Measurements from ENCODE around the gene KRTAP10-3.

KRTAP10-3 gene

GRCh38 chr21:44530221-44530902, 28.2 kb downstream of the KRTAP10-3 start:
- DNase-seq (ENCODE audit: low read depth in 4 of 4, low spot score in 1 of 4), result no peak

- no peak for DNase-seq (ENCODE audit: low read depth in 4 of 4, low spot score in 1 of 4)
Observed at GRCh38 chr21:44529503-44530125, 29.0 kb downstream of the KRTAP10-3 start.

GRCh38 chr21:44529011-44529421, 29.6 kb downstream of the KRTAP10-3 start:
- no peak for DNase-seq (ENCODE audit: low read depth in 4 of 4, low spot score in 1 of 4)

- no peak for DNase-seq (ENCODE audit: low read depth in 4 of 4, low spot score in 1 of 4)
Observed at GRCh38 chr21:44528634-44528995, 30.0 kb downstream of the KRTAP10-3 start.

- DNase-seq (ENCODE audit: low read depth in 4 of 4, low spot score in 1 of 4), result no peak
Observed at GRCh38 chr21:44527983-44528633, 30.5 kb downstream of the KRTAP10-3 start.

GRCh38 chr21:44527156-44527982, 31.2 kb downstream of the KRTAP10-3 start:
- DNase-seq (ENCODE audit: low read depth in 4 of 4, low spot score in 1 of 4), result no peak

- no peak for DNase-seq (ENCODE audit: low read depth in 4 of 4, low spot score in 1 of 4)
Observed at GRCh38 chr21:44526096-44526997, 32.2 kb downstream of the KRTAP10-3 start.

- DNase-seq (ENCODE audit: low read depth in 4 of 4, low spot score in 1 of 4), result no peak
Observed at GRCh38 chr21:44525391-44526095, 33.1 kb downstream of the KRTAP10-3 start.

GRCh38 chr21:44524414-44525371, 33.9 kb downstream of the KRTAP10-3 start:
- no peak for DNase-seq (ENCODE audit: low read depth in 4 of 4, low spot score in 1 of 4)

GRCh38 chr21:44523567-44524413, 34.8 kb downstream of the KRTAP10-3 start:
- no peak for DNase-seq (ENCODE audit: low read depth in 4 of 4, low spot score in 1 of 4)

GRCh38 chr21:44522753-44523204, 35.8 kb downstream of the KRTAP10-3 start:
- DNase-seq (ENCODE audit: low read depth in 4 of 4, low spot score in 1 of 4), result no peak

- DNase-seq (ENCODE audit: low read depth in 4 of 4, low spot score in 1 of 4), result no peak
Observed at GRCh38 chr21:44521928-44522752, 36.5 kb downstream of the KRTAP10-3 start.

- DNase-seq (ENCODE audit: low read depth in 4 of 4, low spot score in 1 of 4), result no peak
Observed at GRCh38 chr21:44521301-44521927, 37.2 kb downstream of the KRTAP10-3 start.

GRCh38 chr21:44520326-44521300, 38.0 kb downstream of the KRTAP10-3 start:
- DNase-seq (ENCODE audit: low read depth in 4 of 4, low spot score in 1 of 4), result no peak
